Lower lobe of right lung (tissue), 2 donors: Measurements from ENCODE around the gene USP40. TPM values are rescaled to one million over a fixed set of nuclear protein-coding genes. Genes with fewer than 3 reads are reported as not detected.
"Not testable (repeated sequence)": the region's sequence is repeated elsewhere in the genome, so short reads cannot be mapped to it uniquely, and the experiment has no call there.

Experiments
- ATAC-seq, 2 donors: fragments of 200-7000 bp; cut with Tn5 transposase; one replicate each; pipeline ENCODE4 v1.9.1; 2020 to 2022; ENCODE audit warnings: mild to moderate bottlenecking in 2 of 2, moderate library complexity in 2 of 2
- DNase-seq: peaks from one replicate; pipeline ENCODE4 v3.0.0-alpha.2; 2020
- H3K27ac ChIP-seq: fragments of 200-600 bp; one replicate; pipeline ENCODE4 v1.8.0; 2022
- H3K27me3 ChIP-seq: fragments of 200-600 bp; one replicate; pipeline ENCODE4 v1.8.0; 2022; ENCODE audit warnings: low read depth
- H3K36me3 ChIP-seq: fragments of 200-600 bp; one replicate; pipeline ENCODE4 v1.8.0; 2022; ENCODE audit warnings: mild to moderate bottlenecking
- H3K4me1 ChIP-seq: fragments of 200-600 bp; one replicate; pipeline ENCODE4 v1.8.0; 2022
- H3K4me3 ChIP-seq: fragments of 200-600 bp; one replicate; pipeline ENCODE4 v1.8.0; 2022; ENCODE audit warnings: mild to moderate bottlenecking
- H3K9me3 ChIP-seq: fragments of 200-600 bp; one replicate; pipeline ENCODE4 v1.8.0; 2022
- CTCF ChIP-seq: fragments of 200-600 bp; IDR thresholded peaks from one replicate; pipeline ENCODE4 v1.8.0; 2022; ENCODE audit warnings: antibody characterized with exemption, mild to moderate bottlenecking
- intact Hi-C: fragments of 100-400 bp; cut with DNase I; formaldehyde crosslinking; loops from one replicate; pipeline ENCODE4 v1.11.0; 2022
- total RNA-seq: library from RNA; stranded (reverse); fragmentation: NEBNext Ultra II Directional; extraction: Animal tissue kit (Norgen Biotek cat#: 25700); gene quantifications from one replicate; pipeline ENCODE4 v1.2.1, GENCODE V29; 2021
- donor health status: DM: no; HTN: yes; CAD: no; lungs with severe emphysema.

Gene USP40
- total RNA-seq, 1 donor from 2014 or later: 45.4 TPM

GRCh38 chr2:233588400-233588799 lies 21.8 kb upstream of the USP40 start:
- H3K4me3 ChIP-seq: no peak overlapping the region
- H3K27ac ChIP-seq: no peak overlapping the region
- H3K9me3 ChIP-seq: no peaks in the 10 kb centered on the region
- DNase-seq: no peak
- ATAC-seq: no peak
- no peak for TF ChIP-seq CTCF
- H3K27me3 ChIP-seq: peaks cover 3% of the 10 kb centered on the region
- H3K4me1 ChIP-seq: no peaks in the 10 kb centered on the region
- no peaks in the 10 kb centered on the region for H3K36me3 ChIP-seq
- intact Hi-C loops: no loop called here

GRCh38 chr2:233584210-233584609 lies 17.6 kb upstream of the USP40 start:
- Histone ChIP-seq H3K4me3 (no peak overlapping the region), H3K4me1 (no peaks in the 10 kb centered on the region), H3K27me3 (peaks cover 3% of the 10 kb centered on the region), H3K9me3 (no peaks in the 10 kb centered on the region), H3K27ac (no peak overlapping the region), H3K36me3 (no peaks in the 10 kb centered on the region)
- TF ChIP-seq CTCF: no peak
- no peak for DNase-seq
- intact Hi-C loops: no loop called here
- no peak for ATAC-seq

- intact Hi-C loops, DNase-seq: not testable (repeated sequence)
Measured at GRCh38 chr2:233583217-233583965, 16.8 kb upstream of the USP40 start.

GRCh38 chr2:233577341-233577740 lies 10.8 kb upstream of the USP40 start:
- DNase-seq, H3K27ac ChIP-seq, ATAC-seq, H3K9me3 ChIP-seq, H3K36me3 ChIP-seq, H3K27me3 ChIP-seq, H3K4me1 ChIP-seq, H3K4me3 ChIP-seq, intact Hi-C loops: not testable (repeated sequence)

More at GRCh38 chr2:233583217-233583965, 16.8 kb upstream of the USP40 start:
- not testable (repeated sequence) for H3K4me1 ChIP-seq, ATAC-seq, H3K27ac ChIP-seq, H3K36me3 ChIP-seq, H3K9me3 ChIP-seq, H3K4me3 ChIP-seq, H3K27me3 ChIP-seq

DNA sequence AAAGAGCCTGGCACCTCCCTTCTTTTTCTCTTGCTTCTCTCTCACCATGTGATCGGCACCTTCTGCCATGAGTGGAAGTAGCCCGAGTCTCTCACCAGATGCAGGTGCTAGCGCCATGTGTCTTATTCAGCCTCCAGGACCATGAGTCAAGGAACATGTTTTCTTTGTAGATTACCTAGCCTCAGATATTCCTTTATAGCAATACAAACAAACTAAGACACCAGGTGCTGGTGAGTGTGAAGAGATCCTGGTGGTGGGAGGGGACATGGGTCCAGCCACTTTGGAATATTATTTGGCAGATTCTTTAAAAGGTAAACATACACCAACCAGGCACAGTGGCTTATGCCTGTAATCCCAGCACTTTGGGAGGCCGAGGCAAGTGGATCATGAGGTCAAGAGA lies 5.9 kb upstream of the USP40 start:
- Histone ChIP-seq H3K9me3 (no peaks in the 10 kb centered on the region), H3K27me3 (no peaks in the 10 kb centered on the region), H3K36me3 (no peaks in the 10 kb centered on the region), H3K4me1 (no peaks in the 10 kb centered on the region), H3K4me3 (no peak overlapping the region), H3K27ac (no peak overlapping the region)
- intact Hi-C loops: no loop called here
- no peak for TF ChIP-seq CTCF
- ATAC-seq (no peak), DNase-seq (no peak)

DNA sequence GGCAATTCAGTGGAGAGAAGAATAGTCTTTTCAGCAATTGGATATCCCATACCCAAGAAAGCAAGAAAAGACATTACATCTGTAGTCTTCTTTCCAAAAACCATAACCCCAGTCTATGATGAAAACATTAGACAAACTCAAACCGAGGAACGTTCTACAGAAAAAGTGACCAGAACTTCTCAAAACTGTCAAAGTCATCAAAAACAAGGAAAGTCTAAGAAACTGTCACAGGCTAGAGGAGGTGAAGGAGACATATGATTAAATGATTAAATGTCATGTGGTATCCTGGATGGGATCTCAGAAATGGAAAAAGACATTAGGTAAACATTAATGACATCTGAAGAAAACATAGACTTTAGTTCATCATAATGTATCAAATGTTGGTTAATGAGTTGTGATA lies 4.9 kb upstream of the USP40 start:
- H3K27ac ChIP-seq: no peak overlapping the region
- TF ChIP-seq CTCF: no peak
- no peaks in the 10 kb centered on the region for H3K36me3 ChIP-seq
- H3K4me3 ChIP-seq: no peak overlapping the region
- intact Hi-C loops: no loop called here
- no peaks in the 10 kb centered on the region for H3K27me3 ChIP-seq
- no peaks in the 10 kb centered on the region for H3K9me3 ChIP-seq
- DNase-seq (no peak), ATAC-seq (no peak)
- no peaks in the 10 kb centered on the region for H3K4me1 ChIP-seq
